ENCODE results near the gene CD300A. TPM values are rescaled to one million over a fixed set of nuclear protein-coding genes. Genes with fewer than 3 reads are reported as not detected.

CD300A gene
- total RNA-seq, 2 donors from 2014 or later, result not detected

- H3K9ac ChIP-seq (ENCODE audit: extremely low read depth, low read length, poor library complexity, severe bottlenecking), result no peak overlapping the region
- Mint-ChIP-seq H3K27me3 (ENCODE audit: insufficient read depth) (peaks cover 37% of the 10 kb centered on the region), H3K36me3 (ENCODE audit: low read depth) (no peaks in the 10 kb centered on the region), H3K27ac (no peak overlapping the region), H3K4me3 (no peak overlapping the region), H3K4me1 (peaks cover 6% of the 10 kb centered on the region), H3K9me3 (peaks cover 5% of the 10 kb centered on the region)
- H3K9me3 ChIP-seq (ENCODE audit: control insufficient read depth, low read length), result no peaks in the 10 kb centered on the region
- H3K4me3 ChIP-seq (ENCODE audit: low read length), result no peak overlapping the region
- H3K27me3 ChIP-seq (ENCODE audit: control insufficient read depth, insufficient read depth, low read length, poor library complexity, severe bottlenecking), result no peaks in the 10 kb centered on the region
- 88 to 95% methylated on average over 4 to 7 of the region's 7 CpGs for WGBS, 2 experiments (ENCODE audit: insufficient coverage in 1 of 2, insufficient read length in 1 of 2)
- no peak for DNase-seq
- H3K4me1 ChIP-seq (ENCODE audit: control insufficient read depth, insufficient read depth, low read length), result no peaks in the 10 kb centered on the region
- no peak for TF ChIP-seq CTCF (conservative IDR thresholded peaks at IDR 0.05)
- no peaks in the 10 kb centered on the region for H3K36me3 ChIP-seq (ENCODE audit: control insufficient read depth, insufficient read depth, low read length)
- H3K27ac ChIP-seq (ENCODE audit: low read depth, low read length), result no peak overlapping the region
These were observed 15.2 kb downstream of the CD300A start for GRCh38 chr17:74481621-74482020.

GRCh38 chr17:74484066-74484465 is 17.6 kb downstream of the CD300A start:
- Histone ChIP-seq H3K9me3 (ENCODE audit: control insufficient read depth, low read length) (no peaks in the 10 kb centered on the region), H3K36me3 (ENCODE audit: control insufficient read depth, insufficient read depth, low read length) (no peaks in the 10 kb centered on the region), H3K9ac (ENCODE audit: extremely low read depth, low read length, poor library complexity, severe bottlenecking) (no peak overlapping the region), H3K4me3 (ENCODE audit: low read length) (no peak overlapping the region), H3K4me1 (ENCODE audit: control insufficient read depth, insufficient read depth, low read length) (no peaks in the 10 kb centered on the region), H3K27me3 (ENCODE audit: control insufficient read depth, insufficient read depth, low read length, poor library complexity, severe bottlenecking) (no peaks in the 10 kb centered on the region), H3K27ac (ENCODE audit: low read depth, low read length) (no peak overlapping the region)
- TF ChIP-seq CTCF (conservative IDR thresholded peaks at IDR 0.05), result no peak
- Mint-ChIP-seq H3K9me3 (peaks cover 16% of the 10 kb centered on the region), H3K4me1 (peaks cover 6% of the 10 kb centered on the region), H3K27ac (no peak overlapping the region), H3K27me3 (ENCODE audit: insufficient read depth) (peaks cover 29% of the 10 kb centered on the region), H3K4me3 (no peak overlapping the region), H3K36me3 (ENCODE audit: low read depth) (no peaks in the 10 kb centered on the region)
- peak; percentile 48 for DNase-seq
- WGBS, 2 experiments (ENCODE audit: insufficient coverage in 1 of 2, insufficient read length in 1 of 2), result 66 to 76% methylated on average over 3 to 9 of the region's 9 CpGs

DNA sequence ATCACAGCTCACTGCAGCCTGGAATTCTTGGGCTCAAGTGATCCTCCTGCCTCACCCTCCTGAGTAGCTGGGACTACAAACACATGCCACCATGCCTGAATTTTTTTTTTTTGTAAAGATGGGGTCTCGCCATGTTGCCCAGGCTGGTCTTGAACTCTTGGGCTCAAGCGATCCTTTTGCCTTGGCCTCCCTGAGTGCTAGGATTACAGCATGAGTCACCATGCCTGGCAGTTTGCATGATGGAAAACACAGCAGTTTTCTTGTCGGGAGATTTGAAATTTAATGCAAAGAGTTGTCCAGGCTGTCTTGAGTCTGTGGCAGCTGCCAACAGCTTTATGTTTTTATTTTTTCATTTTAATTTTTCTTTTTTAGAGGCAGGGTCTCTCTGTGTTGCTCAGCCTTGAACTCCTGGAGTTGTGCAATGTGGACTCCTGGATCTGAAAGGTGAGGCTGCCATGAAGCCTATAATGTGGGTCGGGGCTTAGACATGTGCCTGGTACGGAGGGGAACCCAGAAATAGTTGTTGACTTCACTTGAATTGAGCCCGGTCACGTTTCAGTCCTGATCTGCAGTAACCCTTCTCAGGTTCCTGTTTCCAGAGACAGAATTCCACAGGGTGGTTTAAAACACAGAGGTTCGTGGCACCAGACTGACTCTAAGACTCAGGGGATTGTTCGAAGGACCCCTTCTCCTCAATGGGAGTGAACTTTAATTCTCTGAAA is 18.7 kb downstream of the CD300A start:
- Histone ChIP-seq H3K9me3 (ENCODE audit: control insufficient read depth, low read length) (no peaks in the 10 kb centered on the region), H3K27ac (ENCODE audit: low read depth, low read length) (no peak overlapping the region), H3K27me3 (ENCODE audit: control insufficient read depth, insufficient read depth, low read length, poor library complexity, severe bottlenecking) (no peaks in the 10 kb centered on the region), H3K9ac (ENCODE audit: extremely low read depth, low read length, poor library complexity, severe bottlenecking) (no peak overlapping the region), H3K4me3 (ENCODE audit: low read length) (no peak overlapping the region), H3K4me1 (ENCODE audit: control insufficient read depth, insufficient read depth, low read length) (no peaks in the 10 kb centered on the region), H3K36me3 (ENCODE audit: control insufficient read depth, insufficient read depth, low read length) (no peaks in the 10 kb centered on the region)
- H3K36me3 Mint-ChIP-seq (ENCODE audit: low read depth), result no peaks in the 10 kb centered on the region
- peaks cover 20% of the 10 kb centered on the region for H3K9me3 Mint-ChIP-seq
- no peak overlapping the region for H3K27ac Mint-ChIP-seq
- H3K4me1 Mint-ChIP-seq, result peaks cover 6% of the 10 kb centered on the region
- WGBS, 2 experiments (ENCODE audit: insufficient coverage in 1 of 2, insufficient read length in 1 of 2), result 81 to 89% methylated on average over 9 of the region's 9 CpGs
- no peak for TF ChIP-seq CTCF (conservative IDR thresholded peaks at IDR 0.05)
- H3K27me3 Mint-ChIP-seq (ENCODE audit: insufficient read depth), result peaks cover 35% of the 10 kb centered on the region
- no peak overlapping the region for H3K4me3 Mint-ChIP-seq
- peak; percentile 32 for DNase-seq

Measured in endodermal cell (in vitro differentiated cells).